ENCODE measurements around the gene PDHX. TPM values are rescaled to one million over a fixed set of nuclear protein-coding genes. Genes with fewer than 3 reads are reported as not detected.

Gene PDHX
- total RNA-seq, 6 donors from 2014 or later = 11.8 to 40.3 (median 32.3) TPM

- WGBS, 2 donors = 37 to 42% methylated on average over 6 of the region's 6 CpGs
- ATAC-seq (ENCODE audit: low FRiP score in 2 of 2) (peak in 1 of 2 donors; percentile 29), DNase-seq (no peak)
- no peak for TF ChIP-seq POLR2A (IDR thresholded peaks at IDR 0.05)
- TF ChIP-seq, protein P1, sequence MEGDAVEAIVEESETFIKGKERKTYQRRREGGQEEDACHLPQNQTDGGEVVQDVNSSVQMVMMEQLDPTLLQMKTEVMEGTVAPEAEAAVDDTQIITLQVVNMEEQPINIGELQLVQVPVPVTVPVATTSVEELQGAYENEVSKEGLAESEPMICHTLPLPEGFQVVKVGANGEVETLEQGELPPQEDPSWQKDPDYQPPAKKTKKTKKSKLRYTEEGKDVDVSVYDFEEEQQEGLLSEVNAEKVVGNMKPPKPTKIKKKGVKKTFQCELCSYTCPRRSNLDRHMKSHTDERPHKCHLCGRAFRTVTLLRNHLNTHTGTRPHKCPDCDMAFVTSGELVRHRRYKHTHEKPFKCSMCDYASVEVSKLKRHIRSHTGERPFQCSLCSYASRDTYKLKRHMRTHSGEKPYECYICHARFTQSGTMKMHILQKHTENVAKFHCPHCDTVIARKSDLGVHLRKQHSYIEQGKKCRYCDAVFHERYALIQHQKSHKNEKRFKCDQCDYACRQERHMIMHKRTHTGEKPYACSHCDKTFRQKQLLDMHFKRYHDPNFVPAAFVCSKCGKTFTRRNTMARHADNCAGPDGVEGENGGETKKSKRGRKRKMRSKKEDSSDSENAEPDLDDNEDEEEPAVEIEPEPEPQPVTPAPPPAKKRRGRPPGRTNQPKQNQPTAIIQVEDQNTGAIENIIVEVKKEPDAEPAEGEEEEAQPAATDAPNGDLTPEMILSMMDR (IDR thresholded peaks at IDR 0.05) = no peak
- no peak for TF ChIP-seq EP300 (IDR thresholded peaks at IDR 0.05)
- no peak for TF ChIP-seq POLR2AphosphoS5 (IDR thresholded peaks at IDR 0.05)
- no peaks in the 10 kb centered on the region for H3K27me3 ChIP-seq
- H3K4me1 ChIP-seq = peaks cover 5 to 17% (median 11%) of the 10 kb centered on the region in 4 donors
- H3K4me3 ChIP-seq = no peak overlapping the region
- H3K36me3 ChIP-seq = peaks cover 0 to 15% (median 0%) of the 10 kb centered on the region in 4 donors
- H3K9me3 ChIP-seq = no peaks in the 10 kb centered on the region
- no peak overlapping the region for H3K27ac ChIP-seq
These were observed 60.9 kb downstream of the PDHX start for GRCh38 chr11:34977089-34977912.

- no peak for ATAC-seq (ENCODE audit: low FRiP score in 2 of 2)
- no peak for DNase-seq
- Histone ChIP-seq H3K4me3 (no peak overlapping the region), H3K36me3 (peaks cover 0 to 15% (median 0%) of the 10 kb centered on the region in 4 donors), H3K4me1 (peaks cover 5 to 17% (median 11%) of the 10 kb centered on the region in 4 donors), H3K9me3 (no peaks in the 10 kb centered on the region), H3K27ac (no peak overlapping the region), H3K27me3 (no peaks in the 10 kb centered on the region)
- WGBS, 2 donors = 81 to 86% methylated on average over 7 of the region's 7 CpGs
- TF ChIP-seq POLR2A (IDR thresholded peaks at IDR 0.05) (no peak), POLR2AphosphoS5 (IDR thresholded peaks at IDR 0.05) (no peak), EP300 (IDR thresholded peaks at IDR 0.05) (no peak)
- TF ChIP-seq, protein P1 (IDR thresholded peaks at IDR 0.05) = no peak
These were observed 62.1 kb downstream of the PDHX start for GRCh38 chr11:34978236-34979191.

GRCh38 chr11:34984514-34984913 lies 68.1 kb downstream of the PDHX start:
- Histone ChIP-seq H3K4me3 (no peak overlapping the region), H3K27me3 (no peaks in the 10 kb centered on the region), H3K9me3 (no peaks in the 10 kb centered on the region), H3K4me1 (no peaks in the 10 kb centered on the region), H3K36me3 (peaks cover 0 to 28% (median 9%) of the 10 kb centered on the region in 4 donors), H3K27ac (no peak overlapping the region)
- WGBS, 2 donors = 96 to 97% methylated on average over 2 of the region's 2 CpGs
- ATAC-seq (ENCODE audit: low FRiP score in 2 of 2) (no peak), DNase-seq (no peak)
- TF ChIP-seq POLR2A (IDR thresholded peaks at IDR 0.05) (no peak), EP300 (IDR thresholded peaks at IDR 0.05) (no peak), POLR2AphosphoS5 (IDR thresholded peaks at IDR 0.05) (no peak)
- TF ChIP-seq, protein P1 (IDR thresholded peaks at IDR 0.05) = no peak

DNA sequence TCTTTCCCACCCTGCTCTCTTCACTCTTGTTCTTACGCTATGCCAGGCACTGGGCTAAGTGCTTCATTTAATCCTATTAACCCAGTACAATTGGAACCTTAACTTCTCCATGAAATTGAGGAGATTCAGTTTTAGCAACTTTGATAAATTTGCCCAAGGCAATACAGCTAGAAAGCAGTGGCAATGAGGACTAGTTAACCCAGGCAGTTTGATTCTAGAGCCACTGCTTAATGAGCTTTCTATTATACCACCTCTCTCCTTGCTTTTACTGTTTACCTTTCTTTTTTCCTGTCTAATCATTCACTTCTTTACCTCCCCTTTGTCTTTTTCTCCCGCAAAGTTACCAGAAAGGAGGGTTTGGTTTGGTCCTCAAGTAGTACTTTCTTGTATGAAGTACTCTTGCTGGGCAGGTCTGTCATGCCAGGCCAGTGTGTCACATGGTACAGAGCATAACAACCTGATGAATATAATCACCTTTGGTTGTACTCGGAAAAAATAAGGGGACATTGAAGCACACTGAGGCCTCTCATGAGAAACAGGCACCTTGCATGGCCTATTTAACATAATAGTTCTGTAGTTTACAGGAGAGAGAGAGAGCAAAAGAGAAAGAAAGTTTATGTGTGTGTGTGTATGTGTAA lies 70.6 kb downstream of the PDHX start:
- Histone ChIP-seq H3K27ac (peak overlapping the region in 2 of 4 donors; percentile 35 to 57), H3K27me3 (no peaks in the 10 kb centered on the region), H3K9me3 (no peaks in the 10 kb centered on the region), H3K4me3 (no peak overlapping the region), H3K36me3 (peaks cover 0 to 26% (median 9%) of the 10 kb centered on the region in 4 donors), H3K4me1 (no peaks in the 10 kb centered on the region)
- WGBS, 2 donors = 65 to 81% methylated on average over 3 of the region's 3 CpGs
- DNase-seq = peak in 1 of 2 donors; percentile 74
- TF ChIP-seq, protein P1 (IDR thresholded peaks at IDR 0.05) = no peak
- TF ChIP-seq POLR2AphosphoS5 (IDR thresholded peaks at IDR 0.05) (no peak), EP300 (IDR thresholded peaks at IDR 0.05) (no peak), POLR2A (IDR thresholded peaks at IDR 0.05) (no peak)
- ATAC-seq (ENCODE audit: low FRiP score in 2 of 2) = peak; percentile 41 to 65

All from upper lobe of left lung (tissue), 6 donors.